Coronary artery (tissue), 2 donors: Measurements from ENCODE around the gene P2RY11.
A peak's percentile ranks its signal among the peaks of the same experiment; 100 is the strongest.

Experiments used
- DNase-seq: peaks from one replicate; pipeline ENCODE4 v3.0.0-alpha.2; 2017; ENCODE audit warnings: low spot score
- H3K27ac ChIP-seq, 2 donors: fragments of 200-600 bp; sonication (generic); one replicate each; pipeline ENCODE4 v1.5.1; 2016 to 2019
- H3K4me3 ChIP-seq: fragments of 200-600 bp; sonication (generic); 2 replicates; pipeline ENCODE4 v1.5.1; 2016; ENCODE audit warnings: mild to moderate bottlenecking, moderate library complexity
- CTCF ChIP-seq: fragments of 200-600 bp; sonication (generic); IDR thresholded peaks from one replicate; pipeline ENCODE4 v1.5.1; 2019; ENCODE audit warnings: antibody characterized with exemption

The P2RY11 gene

GRCh38 chr19:10113592-10113963 lies 2.1 kb downstream of the P2RY11 start:
- H3K4me3 ChIP-seq, result no peak overlapping the region
- TF ChIP-seq CTCF, result no peak
- peak overlapping the region in 1 of 2 donors; percentile 2 for H3K27ac ChIP-seq
- DNase-seq, result no peak

DNA sequence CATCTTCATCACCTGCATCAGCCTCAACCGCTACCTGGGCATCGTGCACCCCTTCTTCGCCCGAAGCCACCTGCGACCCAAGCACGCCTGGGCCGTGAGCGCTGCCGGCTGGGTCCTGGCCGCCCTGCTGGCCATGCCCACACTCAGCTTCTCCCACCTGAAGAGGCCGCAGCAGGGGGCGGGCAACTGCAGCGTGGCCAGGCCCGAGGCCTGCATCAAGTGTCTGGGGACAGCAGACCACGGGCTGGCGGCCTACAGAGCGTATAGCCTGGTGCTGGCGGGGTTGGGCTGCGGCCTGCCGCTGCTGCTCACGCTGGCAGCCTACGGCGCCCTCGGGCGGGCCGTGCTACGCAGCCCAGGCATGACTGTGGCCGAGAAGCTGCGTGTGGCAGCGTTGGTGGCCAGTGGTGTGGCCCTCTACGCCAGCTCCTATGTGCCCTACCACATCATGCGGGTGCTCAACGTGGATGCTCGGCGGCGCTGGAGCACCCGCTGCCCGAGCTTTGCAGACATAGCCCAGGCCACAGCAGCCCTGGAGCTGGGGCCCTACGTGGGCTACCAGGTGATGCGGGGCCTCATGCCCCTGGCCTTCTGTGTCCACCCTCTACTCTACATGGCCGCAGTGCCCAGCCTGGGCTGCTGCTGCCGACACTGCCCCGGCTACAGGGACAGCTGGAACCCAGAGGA lies 2.6 kb downstream of the P2RY11 start:
- DNase-seq, result no peak
- no peak overlapping the region for H3K4me3 ChIP-seq
- no peak overlapping the region for H3K27ac ChIP-seq

GRCh38 chr19:10114651-10115391 lies 3.3 kb downstream of the P2RY11 start:
- Histone ChIP-seq H3K4me3 (no peak overlapping the region), H3K27ac (no peak overlapping the region)
- no peak for DNase-seq
- TF ChIP-seq CTCF, result no peak

More for the DNA sequence above, 2.6 kb downstream of the P2RY11 start:
- TF ChIP-seq CTCF, result no peak

DNA sequence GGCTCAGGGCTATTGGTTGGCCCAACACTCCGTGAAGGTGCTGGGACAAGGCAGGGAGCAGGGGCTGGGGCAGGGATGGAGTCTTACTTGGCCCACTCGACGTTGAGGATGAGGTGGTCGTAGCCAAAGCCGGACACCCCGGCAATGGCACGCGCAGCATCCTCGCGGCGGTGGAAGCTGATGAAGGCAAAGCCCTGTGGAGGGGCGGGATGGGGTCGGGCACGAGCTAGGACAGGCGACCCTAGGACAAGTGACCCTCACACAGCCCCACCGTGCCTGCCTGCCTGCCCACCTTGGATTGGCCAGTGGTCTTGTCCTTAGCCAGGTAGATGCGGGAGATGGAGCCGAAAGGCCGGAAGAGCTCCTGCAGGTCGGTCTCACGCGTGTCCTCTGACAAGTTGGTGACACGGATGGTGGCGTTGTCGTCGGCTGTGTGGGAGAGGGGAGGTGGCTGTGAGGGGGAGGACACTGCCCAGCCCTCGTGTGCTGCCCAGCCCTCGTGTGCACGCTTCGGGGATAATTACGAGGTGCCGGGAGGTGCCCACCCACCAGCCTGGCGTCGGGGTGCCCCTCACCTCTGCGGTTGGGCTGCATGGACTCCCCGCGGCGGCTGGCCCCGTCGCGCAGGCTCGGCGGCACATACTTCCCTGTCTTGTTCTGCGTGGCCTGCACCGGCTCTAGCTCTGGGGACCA lies 4.0 kb downstream of the P2RY11 start:
- Histone ChIP-seq H3K27ac (no peak overlapping the region), H3K4me3 (no peak overlapping the region)
- DNase-seq, result no peak
- no peak for TF ChIP-seq CTCF

DNA sequence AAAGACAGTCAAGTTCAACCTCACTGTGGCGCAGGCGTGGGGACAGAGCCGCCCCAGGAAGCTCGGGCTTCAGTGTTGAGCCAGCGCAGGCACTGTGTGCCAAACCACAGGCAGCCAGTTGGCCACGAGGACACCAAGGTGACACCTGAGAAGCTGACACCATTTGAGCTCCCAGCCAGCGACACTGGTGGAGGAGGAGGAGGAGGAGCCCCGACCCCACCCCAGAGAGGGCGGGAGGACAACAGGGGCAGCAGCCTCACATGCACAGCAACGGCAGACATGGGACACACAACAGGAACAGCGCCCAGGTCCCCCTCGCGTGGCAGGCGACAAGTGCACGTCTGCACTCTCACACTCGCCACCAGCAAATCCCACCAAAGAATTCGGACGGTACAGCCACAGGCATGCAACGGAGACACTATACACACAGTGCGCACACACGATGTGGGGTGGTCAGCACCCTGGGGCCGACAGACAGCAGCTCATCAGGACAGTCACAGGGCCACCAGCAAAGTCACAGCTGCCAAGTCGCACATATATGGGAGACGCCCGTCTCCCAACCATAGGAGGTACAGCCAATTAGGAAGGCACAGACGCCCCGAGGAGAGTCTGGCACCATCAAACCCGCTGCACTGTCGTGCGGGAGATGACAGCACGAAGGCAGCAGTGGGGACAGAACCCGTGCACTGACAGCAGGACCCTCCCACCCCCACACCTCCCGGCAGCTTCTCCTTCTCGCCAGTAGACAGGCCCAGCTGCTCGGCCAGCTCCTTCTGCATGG lies 4.8 kb downstream of the P2RY11 start:
- H3K27ac ChIP-seq, result no peak overlapping the region
- no peak for DNase-seq

More for the DNA sequence above, 4.8 kb downstream of the P2RY11 start:
- TF ChIP-seq CTCF, result no peak
- H3K4me3 ChIP-seq, result no peak overlapping the region
